Keratinocyte (primary cell): Measurements from ENCODE around the gene TWIST1. TPM values are rescaled to one million over a fixed set of nuclear protein-coding genes. Genes with fewer than 3 reads are reported as not detected.

Experiments
- DNase-seq: peaks from one replicate; pipeline ENCODE4 v3.0.0-alpha.2; 2011; ENCODE audit warnings: low read depth, missing footprints, low spot score
- FAIRE-seq: peaks from 2 replicates; lab custom pipeline; 2011; peaks lifted over from hg19 to GRCh38; lab: Jason Lieb, UNC
- H2AFZ ChIP-seq: 2 replicates; pipeline ENCODE4 v1.6.0; 2012; ENCODE audit warnings: low read length, control low read depth, inconsistent platforms; ENCODE audit not compliant: control insufficient read depth
- H3K27ac ChIP-seq: 2 replicates; pipeline ENCODE4 v1.5.1; 2011; ENCODE audit warnings: low read length; ENCODE audit not compliant: control insufficient read depth, insufficient read depth
- H3K27me3 ChIP-seq: 3 replicates; pipeline ENCODE4 v1.6.0; 2011; ENCODE audit warnings: low read length; ENCODE audit not compliant: control insufficient read depth, insufficient read depth; ENCODE audit errors: extremely low read depth
- H3K36me3 ChIP-seq, 2 experiments: 2 replicates in 1 of 2; 3 replicates in 1 of 2; pipeline ENCODE4 v1.5.1; 2011; ENCODE audit warnings: low read length in 2 of 2, mild to moderate bottlenecking in 1 of 2; ENCODE audit not compliant: control insufficient read depth in 2 of 2, insufficient read depth in 2 of 2; ENCODE audit errors: extremely low read depth in 1 of 2
- H3K4me1 ChIP-seq: 3 replicates; pipeline ENCODE4 v1.5.1; 2011; ENCODE audit warnings: low read length; ENCODE audit not compliant: control insufficient read depth, insufficient read depth; ENCODE audit errors: extremely low read depth
- H3K4me2 ChIP-seq: 3 replicates; pipeline ENCODE4 v1.6.0; 2011; ENCODE audit warnings: low read depth, low read length; ENCODE audit not compliant: control insufficient read depth, insufficient read depth; ENCODE audit errors: extremely low read depth
- H3K4me3 ChIP-seq, 3 experiments: fragments of 200-600 bp in 1 of 3; sonication (generic) in 1 of 3; 2 replicates in 2 of 3; 3 replicates in 1 of 3; pipeline ENCODE4 v1.5.1; 2011 to 2016; ENCODE audit warnings: low read length in 3 of 3, mild to moderate bottlenecking in 3 of 3, control low read depth in 2 of 3, inconsistent platforms in 1 of 3, low read depth in 1 of 3, mixed read lengths in 1 of 3, mixed run types in 1 of 3, moderate library complexity in 1 of 3; ENCODE audit not compliant: control insufficient read depth in 2 of 3, insufficient read depth in 2 of 3; ENCODE audit errors: extremely low read depth in 1 of 3
- H3K79me2 ChIP-seq: 2 replicates; pipeline ENCODE4 v1.6.0; 2012; ENCODE audit warnings: low read length; ENCODE audit not compliant: control insufficient read depth, insufficient read depth
- H3K9ac ChIP-seq: 3 replicates; pipeline ENCODE4 v1.6.0; 2011; ENCODE audit warnings: low read length; ENCODE audit not compliant: control insufficient read depth, insufficient read depth; ENCODE audit errors: extremely low read depth
- H3K9me1 ChIP-seq: 3 replicates; pipeline ENCODE4 v1.6.0; 2011; ENCODE audit warnings: low read length; ENCODE audit not compliant: control insufficient read depth, insufficient read depth; ENCODE audit errors: extremely low read depth
- H3K9me3 ChIP-seq: 2 replicates; pipeline ENCODE4 v1.5.1; 2012; ENCODE audit warnings: low read depth, low read length; ENCODE audit not compliant: control insufficient read depth
- H4K20me1 ChIP-seq: 3 replicates; pipeline ENCODE4 v1.6.0; 2011; ENCODE audit warnings: low read length; ENCODE audit not compliant: control insufficient read depth, insufficient read depth; ENCODE audit errors: extremely low read depth
- CTCF ChIP-seq, 3 experiments: IDR thresholded peaks in 1 of 3; conservative IDR thresholded peaks in 1 of 3; optimal IDR thresholded peaks in 1 of 3; 2 replicates in 2 of 3; 3 replicates in 1 of 3; pipeline versions ENCODE3 to v1.5.1; 2011; ENCODE audit warnings: low read length in 3 of 3, mild to moderate bottlenecking in 3 of 3, moderate library complexity in 2 of 3, control low read depth in 1 of 3, inconsistent platforms in 1 of 3; ENCODE audit not compliant: insufficient read depth in 2 of 3; ENCODE audit errors: extremely low read depth in 1 of 3
- EZH2 ChIP-seq: IDR thresholded peaks from one replicate; pipeline ENCODE4 v1.6.1; 2012; ENCODE audit warnings: inconsistent platforms, mild to moderate bottlenecking, low read length, moderate library complexity
- dilution Hi-C: fragments of 300-500 bp; cut with MboI; formaldehyde crosslinking; loops from one replicate; pipeline ENCODE4 v1.7.0; 2020; ENCODE audit warnings: low sequenced_read_pairs; ENCODE audit not compliant: extremely low pct_ligation_motif_present
- polyA plus RNA-seq, 5 experiments: library from polyadenylated mRNA; depleted of rRNA in 3 of 5; stranded (reverse) in 3 of 5; stranded (forward) in 1 of 5; unstranded in 1 of 5; fragments of >200 nt; gene quantifications; 1 replicate in 1 of 5; 2 replicates in 3 of 5; 3 replicates in 1 of 5; pipeline versions ENCODE4 v1.2.1 to v1.2.3, GENCODE V29; 2011 to 2012; ENCODE audit warnings: missing spikeins in 2 of 5, low read depth in 1 of 5, low replicate concordance in 1 of 5

TWIST1 gene
- polyA plus RNA-seq, 1 donor (not counting 4 experiments of a cell fraction or from before 2014, with no cell fraction given), result 1.5 TPM

- no peak overlapping the region for H3K27ac ChIP-seq
- no peak for DNase-seq
- H3K9ac ChIP-seq, result no peak overlapping the region
These were observed 18.9 kb downstream of the TWIST1 start for GRCh38 chr7:19098510-19098909.

GRCh38 chr7:19097165-19098055 is 20.0 kb downstream of the TWIST1 start:
- H3K9ac ChIP-seq, result no peak overlapping the region
- H3K4me2 ChIP-seq, result no peak overlapping the region

More at GRCh38 chr7:19098510-19098909, 18.9 kb downstream of the TWIST1 start:
- Histone ChIP-seq H3K4me3 (no peak overlapping the region), H3K9me1 (no peaks in the 10 kb centered on the region), H4K20me1 (no peaks in the 10 kb centered on the region), H3K79me2 (no peaks in the 10 kb centered on the region), H3K36me3 (no peaks in the 10 kb centered on the region), H3K4me1 (no peaks in the 10 kb centered on the region), H3K4me2 (no peak overlapping the region), H3K9me3 (no peaks in the 10 kb centered on the region), H2AFZ (no peak overlapping the region), H3K27me3 (peaks cover 3% of the 10 kb centered on the region)
- dilution Hi-C loops, result no loop called here
- TF ChIP-seq EZH2 (no peak), CTCF (optimal IDR thresholded peaks at IDR 0.05 in 1 of 3, IDR thresholded peaks at IDR 0.05 in 1 of 3, conservative IDR thresholded peaks at IDR 0.05 in 1 of 3; ENCODE audit: extremely low read depth in 1 of 3, insufficient read depth in 2 of 3, low read length in 3 of 3) (no peak)
- no peak for FAIRE-seq

More at GRCh38 chr7:19097165-19098055, 20.0 kb downstream of the TWIST1 start:
- Histone ChIP-seq H3K27me3 (peaks cover 3% of the 10 kb centered on the region), H3K27ac (no peak overlapping the region), H3K4me1 (no peaks in the 10 kb centered on the region), H3K9me3 (no peaks in the 10 kb centered on the region), H3K4me3 (no peak overlapping the region), H4K20me1 (no peaks in the 10 kb centered on the region), H2AFZ (no peak overlapping the region), H3K9me1 (no peaks in the 10 kb centered on the region), H3K36me3 (no peaks in the 10 kb centered on the region), H3K79me2 (no peaks in the 10 kb centered on the region)
- DNase-seq, result no peak
- no peak for FAIRE-seq
- TF ChIP-seq EZH2 (no peak), CTCF (optimal IDR thresholded peaks at IDR 0.05 in 1 of 3, IDR thresholded peaks at IDR 0.05 in 1 of 3, conservative IDR thresholded peaks at IDR 0.05 in 1 of 3; ENCODE audit: extremely low read depth in 1 of 3, insufficient read depth in 2 of 3, low read length in 3 of 3) (no peak)
- dilution Hi-C loops, result no loop called here
